ENCODE results near the gene IFNL4. TPM values are rescaled to one million over a fixed set of nuclear protein-coding genes. Genes with fewer than 3 reads are reported as not detected.
A peak's percentile ranks its signal among the peaks of the same experiment; 100 is the strongest.

Gene IFNL4
- total RNA-seq, 2 donors from 2014 or later = not detected

- intact Hi-C loops (cut with DNase I) = no loop called here
- Histone ChIP-seq H3K27me3 (peaks cover 25% of the 10 kb centered on the region), H3K4me3 (no peak overlapping the region), H3K9ac (ENCODE audit: low read depth in 2 of 2, low read length in 2 of 2) (no peak overlapping the region), H3K36me3 (no peaks in the 10 kb centered on the region), H3K9me3 (no peaks in the 10 kb centered on the region), H3K4me1 (no peaks in the 10 kb centered on the region), H3K27ac (no peak overlapping the region)
- TF ChIP-seq CTCF (IDR thresholded peaks at IDR 0.05) = no peak
- DNase-seq = no peak
These were observed 15.3 kb upstream of the IFNL4 start for GRCh38 chr19:39263912-39264305.

- no peak for TF ChIP-seq CTCF (IDR thresholded peaks at IDR 0.05)
- Histone ChIP-seq H3K27me3 (peaks cover 25% of the 10 kb centered on the region), H3K36me3 (no peaks in the 10 kb centered on the region), H3K27ac (no peak overlapping the region), H3K9ac (ENCODE audit: low read depth in 2 of 2, low read length in 2 of 2) (no peak overlapping the region), H3K9me3 (no peaks in the 10 kb centered on the region), H3K4me3 (no peak overlapping the region), H3K4me1 (no peaks in the 10 kb centered on the region)
- intact Hi-C loops (cut with DNase I) = no loop called here
- no peak for DNase-seq
These were observed 13.8 kb upstream of the IFNL4 start for GRCh38 chr19:39262496-39262895.

GRCh38 chr19:39261704-39262103, 13.0 kb upstream of the IFNL4 start:
- no peaks in the 10 kb centered on the region for H3K36me3 ChIP-seq
- intact Hi-C loops (cut with DNase I) = no loop called here
- H3K9ac ChIP-seq (ENCODE audit: low read depth in 2 of 2, low read length in 2 of 2) = no peak overlapping the region
- no peak overlapping the region for H3K27ac ChIP-seq
- H3K9me3 ChIP-seq = no peaks in the 10 kb centered on the region
- no peak overlapping the region for H3K4me3 ChIP-seq
- H3K4me1 ChIP-seq = no peaks in the 10 kb centered on the region
- peaks cover 25% of the 10 kb centered on the region for H3K27me3 ChIP-seq
- DNase-seq = no peak
- no peak for TF ChIP-seq CTCF (IDR thresholded peaks at IDR 0.05)

- H3K4me3 ChIP-seq = no peak overlapping the region
- intact Hi-C loops (cut with DNase I) = no loop called here
- H3K4me1 ChIP-seq = no peaks in the 10 kb centered on the region
- H3K36me3 ChIP-seq = no peaks in the 10 kb centered on the region
- no peak for DNase-seq
- peaks cover 3% of the 10 kb centered on the region for H3K27me3 ChIP-seq
- TF ChIP-seq CTCF (IDR thresholded peaks at IDR 0.05) = no peak
- no peaks in the 10 kb centered on the region for H3K9me3 ChIP-seq
- no peak overlapping the region for H3K9ac ChIP-seq (ENCODE audit: low read depth in 2 of 2, low read length in 2 of 2)
- H3K27ac ChIP-seq = no peak overlapping the region
These were observed 8.6 kb upstream of the IFNL4 start for GRCh38 chr19:39257227-39257626.

- H3K9ac ChIP-seq (ENCODE audit: low read depth in 2 of 2, low read length in 2 of 2) = no peak overlapping the region
- intact Hi-C loops (cut with DNase I) = no loop called here
- no peaks in the 10 kb centered on the region for H3K4me1 ChIP-seq
- H3K36me3 ChIP-seq = no peaks in the 10 kb centered on the region
- peak; percentile 30 for DNase-seq
- H3K27me3 ChIP-seq = no peaks in the 10 kb centered on the region
- TF ChIP-seq CTCF (IDR thresholded peaks at IDR 0.05) = no peak
- no peak overlapping the region for H3K4me3 ChIP-seq
- no peaks in the 10 kb centered on the region for H3K9me3 ChIP-seq
- no peak overlapping the region for H3K27ac ChIP-seq
These were observed 6.1 kb upstream of the IFNL4 start for GRCh38 chr19:39254531-39255345.
